GM21390 (cell line): ENCODE data around the gene CAMKK1.

Experiments used
- ATAC-seq: cut with Tn5 transposase; IDR thresholded peaks from one replicate; pipeline ENCODE4 v1.9.1; 2021; ENCODE audit not compliant: unreplicated experiment

CAMKK1 gene

DNA sequence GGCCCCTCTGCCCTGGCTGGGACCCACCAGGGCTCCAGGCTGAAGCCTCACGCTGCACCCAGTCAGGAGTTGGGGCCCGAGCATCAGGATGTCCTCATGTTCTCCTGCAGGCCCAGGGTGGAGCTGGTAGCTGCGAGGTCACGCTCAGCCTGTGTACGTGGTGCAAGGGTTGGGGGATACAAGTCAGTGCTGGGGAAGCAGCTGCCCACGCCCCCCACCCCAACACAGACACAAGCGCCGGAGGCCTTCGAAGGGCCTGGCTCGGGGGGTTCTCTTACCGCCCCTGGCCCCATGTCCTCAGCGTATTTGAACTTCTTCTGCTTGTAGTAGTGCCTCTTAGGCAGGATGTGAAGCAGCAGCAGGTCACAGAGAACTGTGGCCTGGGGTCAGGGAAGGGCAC lies 4.9 kb upstream of the CAMKK1 start:
- ATAC-seq: no peak

DNA sequence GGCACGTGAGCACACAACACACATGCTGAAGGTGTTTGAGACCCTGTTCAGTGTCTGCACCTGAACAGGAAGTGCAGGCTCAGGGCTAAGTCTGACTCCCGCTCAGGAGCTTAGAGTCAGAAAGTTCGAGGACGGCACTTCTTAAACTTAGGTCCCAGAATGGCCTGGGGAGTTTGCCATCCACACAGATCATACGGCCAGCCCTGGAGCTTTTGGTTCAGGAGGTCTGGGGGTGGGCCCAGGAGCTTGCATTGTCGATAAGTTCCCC lies 4.0 kb upstream of the CAMKK1 start:
- no peak for ATAC-seq

DNA sequence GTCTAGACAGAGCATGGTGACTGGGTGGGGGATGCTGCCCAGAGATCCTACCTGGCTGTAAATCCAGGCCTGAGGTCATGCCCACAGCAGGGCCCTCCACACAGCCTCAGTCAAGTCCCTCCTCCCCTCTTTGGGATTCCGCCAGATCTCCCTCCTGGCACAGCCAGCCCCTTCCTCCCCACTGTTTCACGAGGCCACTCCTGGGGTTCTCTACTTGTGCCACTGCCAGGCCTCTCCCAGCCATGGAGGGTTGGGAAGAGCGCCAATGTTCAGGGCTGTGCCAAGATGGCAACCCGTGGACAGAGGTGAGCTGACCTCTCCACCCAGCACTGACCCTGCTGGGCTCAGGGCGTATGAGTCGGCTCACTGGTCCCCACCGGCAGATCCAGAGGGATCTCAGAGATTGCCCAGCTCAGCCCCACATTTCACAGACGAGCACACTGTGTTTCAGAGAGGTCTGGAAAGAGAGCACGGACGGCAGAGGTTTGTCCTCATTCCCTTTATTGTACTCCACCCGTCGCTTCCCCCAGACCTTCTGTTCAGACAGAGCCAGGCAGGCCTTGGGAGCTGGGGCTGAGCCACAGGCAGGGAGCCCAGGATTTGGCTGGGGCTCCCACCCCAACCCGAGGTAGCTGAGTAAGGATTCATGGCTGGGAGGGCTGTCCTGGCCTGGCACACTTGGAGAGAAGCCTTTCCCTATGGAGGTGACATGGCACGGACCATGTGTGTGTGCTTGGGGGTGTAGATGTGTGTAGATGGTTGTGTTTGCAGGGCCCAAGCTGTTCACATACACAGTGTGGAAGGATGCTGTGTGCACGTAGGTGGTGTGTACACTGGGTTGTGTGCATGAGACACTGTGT lies 3.5 kb upstream of the CAMKK1 start:
- ATAC-seq: no peak

DNA sequence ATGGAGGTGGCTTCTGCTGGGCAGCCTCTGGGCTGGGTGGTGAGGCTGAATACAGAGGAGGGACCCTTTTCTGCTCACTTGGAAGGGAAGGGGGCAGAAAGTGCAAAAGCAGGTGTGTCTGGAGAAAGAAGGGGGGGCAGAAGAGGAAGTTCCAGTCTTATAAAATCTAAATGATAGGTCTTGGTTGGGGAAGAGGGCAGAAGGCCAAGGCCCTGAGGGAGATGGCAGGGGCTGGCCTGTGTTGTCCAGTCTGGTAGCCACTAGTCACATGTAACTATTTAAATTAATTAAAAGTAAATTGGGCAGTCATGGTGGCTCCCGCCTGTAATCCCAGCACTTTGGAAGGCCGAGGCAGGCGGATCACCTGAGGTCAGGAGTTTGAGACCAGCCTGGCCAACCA lies 2.5 kb upstream of the CAMKK1 start:
- no peak for ATAC-seq

DNA sequence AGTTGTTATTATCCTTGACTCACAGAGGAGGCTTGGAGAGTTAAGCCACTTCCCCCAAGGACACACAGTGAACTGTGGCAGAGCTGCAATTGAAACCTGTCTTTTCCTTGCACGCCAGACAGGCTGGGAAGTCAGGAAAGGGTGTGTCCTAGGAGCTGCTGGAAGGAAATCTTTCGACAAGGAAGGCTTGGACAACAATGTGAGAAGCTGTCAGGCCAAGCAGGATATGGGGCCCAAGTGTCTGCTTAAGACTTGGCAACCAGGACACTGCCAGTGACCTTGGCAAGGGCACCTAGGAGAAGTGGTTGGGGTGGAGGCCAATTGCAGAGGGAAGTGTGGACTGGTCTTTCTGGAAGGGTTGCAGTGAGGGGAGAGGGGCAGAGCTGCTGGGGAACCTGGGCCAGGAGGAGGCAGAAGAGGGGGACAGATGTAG lies 2.1 kb upstream of the CAMKK1 start:
- no peak for ATAC-seq

DNA sequence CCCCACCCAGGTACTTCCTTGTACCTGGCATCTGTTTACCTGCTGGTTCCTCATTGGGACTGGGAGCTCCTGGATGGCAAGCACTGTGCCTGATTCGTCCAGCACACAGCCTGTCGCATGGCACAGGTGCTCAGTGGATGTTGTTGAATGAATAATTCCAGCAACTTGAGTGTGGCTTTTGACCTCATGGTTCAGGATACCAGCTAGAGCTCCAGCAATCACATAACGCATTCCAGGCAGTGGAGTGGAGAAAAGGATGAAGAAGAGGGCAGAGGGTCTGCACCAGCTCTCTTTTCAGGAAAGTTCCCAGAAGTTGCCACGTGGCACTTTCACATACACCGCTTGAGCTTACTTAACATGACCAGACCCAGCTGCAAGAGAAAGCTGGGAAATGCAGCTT lies 1.3 kb upstream of the CAMKK1 start:
- no peak for ATAC-seq

DNA sequence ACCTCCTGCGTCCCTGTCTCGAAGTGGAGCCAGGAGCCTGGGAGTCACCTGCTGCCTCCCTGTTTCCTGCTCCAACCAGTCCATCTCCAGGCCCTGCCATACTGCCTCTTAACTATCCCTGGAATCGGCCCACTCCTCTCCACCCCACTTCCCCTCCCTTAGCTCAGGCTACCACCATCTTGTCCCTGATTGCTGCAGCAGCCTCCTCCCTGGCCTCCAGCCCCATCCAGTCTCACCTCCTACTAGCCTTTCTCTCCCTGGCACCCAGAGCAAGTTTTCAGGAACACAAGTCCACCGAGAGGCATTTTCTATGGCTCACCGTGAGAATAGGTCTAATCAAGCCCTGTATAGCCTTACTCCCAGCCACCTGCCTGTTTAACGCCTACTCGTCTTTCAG lies 865 bp upstream of the CAMKK1 start:
- ATAC-seq: no peak

DNA sequence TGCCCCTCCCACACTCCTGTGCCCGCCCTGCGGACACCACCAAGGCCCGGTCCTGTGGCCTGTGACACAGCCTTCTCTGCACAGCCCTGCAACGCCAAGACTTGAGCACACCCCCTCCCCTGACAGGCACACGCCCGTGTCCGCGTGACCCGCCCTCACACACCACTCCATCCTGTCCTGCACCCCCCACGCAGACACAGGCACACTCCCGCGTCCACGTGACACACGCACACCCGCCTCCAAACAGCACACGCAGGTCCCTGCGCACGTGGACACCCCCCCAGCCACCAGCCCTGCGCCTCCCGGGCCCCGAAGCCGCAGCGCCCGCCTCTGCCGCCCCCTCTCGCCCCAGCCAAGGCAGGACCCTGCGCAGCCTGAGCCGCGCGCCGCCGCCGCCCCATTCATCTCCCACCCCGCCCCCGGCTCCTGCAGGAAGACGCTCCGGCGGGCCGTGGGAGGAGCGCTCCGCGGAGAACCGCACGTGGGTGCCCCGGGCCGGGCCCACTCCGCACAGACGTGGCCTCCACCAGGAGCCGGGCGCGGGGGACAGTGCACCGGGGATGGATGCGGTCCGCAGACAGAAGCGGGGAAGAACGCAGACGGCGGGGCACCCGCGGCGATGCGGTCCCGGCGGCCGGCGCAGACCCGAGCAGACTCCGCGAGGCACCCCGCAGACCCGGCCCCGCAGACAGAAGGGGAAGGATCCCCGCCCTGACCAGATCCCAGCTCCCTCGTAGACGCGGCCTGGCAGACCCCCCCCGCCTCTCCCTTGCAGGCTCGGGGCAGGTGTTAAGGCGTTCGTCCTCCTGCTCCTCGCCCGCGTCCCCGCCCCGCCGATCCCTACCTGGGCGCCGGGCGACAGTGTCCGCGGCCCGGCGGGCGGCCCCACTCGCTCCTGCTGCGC lies 506 bp downstream of the CAMKK1 start:
- no peak for ATAC-seq

DNA sequence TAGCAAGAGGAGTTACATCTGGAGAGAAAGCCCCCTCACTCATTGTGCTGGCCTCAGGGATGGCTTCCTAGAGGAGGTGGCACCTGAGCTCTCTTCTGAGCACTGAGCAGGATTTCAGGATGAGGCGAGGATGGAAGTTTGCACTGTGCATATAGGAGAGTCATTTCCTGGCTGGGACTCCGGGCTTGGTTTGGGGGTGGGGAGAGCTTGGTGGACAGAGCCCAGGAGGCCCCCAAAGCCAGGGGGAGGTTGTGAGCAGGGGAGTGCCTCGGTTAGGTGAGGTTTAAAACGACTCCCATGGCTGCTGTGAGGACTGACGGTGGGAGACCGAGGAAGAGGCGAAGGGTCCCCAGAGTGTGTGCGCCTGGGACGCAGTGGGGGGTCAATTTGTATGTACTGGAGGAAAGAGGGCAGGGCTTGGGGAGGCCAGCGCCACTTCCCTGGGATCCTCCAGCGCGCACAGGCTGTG lies 1.2 kb downstream of the CAMKK1 start:
- ATAC-seq: no peak

DNA sequence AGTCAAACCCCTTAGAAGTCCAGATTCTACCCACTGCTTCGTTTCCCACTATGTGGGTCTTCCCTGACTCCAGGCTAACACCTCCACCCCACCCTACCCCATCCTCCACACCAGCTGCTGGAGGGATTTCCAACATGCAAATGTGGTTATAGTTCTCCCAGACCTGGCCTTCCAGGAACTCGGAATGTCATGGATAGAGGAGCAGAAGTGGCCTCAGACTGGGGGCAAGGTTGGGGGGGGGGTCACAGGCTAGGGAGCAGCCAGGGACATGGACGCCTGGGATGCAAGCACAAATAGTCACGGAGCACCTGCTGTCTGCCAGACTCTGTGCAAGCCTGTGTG lies 2.0 kb downstream of the CAMKK1 start:
- ATAC-seq: no peak

DNA sequence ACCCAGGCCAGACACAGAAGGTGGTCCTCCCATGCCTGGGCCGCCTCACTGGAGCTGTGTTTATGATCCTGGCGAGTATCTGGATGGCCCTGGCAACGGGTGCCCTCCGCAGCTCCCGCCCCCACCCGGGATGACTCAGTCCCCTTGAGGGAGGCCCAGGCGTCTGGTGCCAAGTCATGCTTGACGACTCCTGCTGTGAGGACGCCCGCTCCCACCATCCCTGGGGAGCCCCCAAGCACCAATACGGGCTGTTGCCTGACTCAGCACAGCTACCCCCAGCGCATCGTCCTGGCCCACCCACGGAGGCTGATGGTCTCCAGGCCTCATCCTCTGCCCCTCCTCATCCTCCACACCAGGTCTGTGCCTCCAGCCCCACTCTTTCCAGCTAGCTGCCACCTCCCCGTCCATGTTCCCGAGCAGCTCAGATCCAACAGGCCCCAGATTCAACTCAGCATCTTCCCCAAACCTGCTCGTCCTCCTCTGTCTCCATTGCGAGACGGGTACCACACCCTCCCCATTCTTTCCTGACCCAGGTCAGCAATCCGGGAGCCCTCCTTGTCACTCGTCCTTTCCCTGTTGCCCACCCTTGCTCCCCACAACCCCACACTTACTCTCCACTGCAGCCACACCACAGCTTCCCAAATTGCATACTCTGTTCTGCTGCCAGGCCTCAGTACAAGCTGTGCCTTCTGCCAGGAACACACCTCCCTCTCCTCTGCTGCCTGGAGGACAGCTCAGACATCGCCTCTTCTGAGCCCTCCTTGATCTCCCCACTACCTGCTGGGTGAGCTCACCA lies 2.6 kb downstream of the CAMKK1 start:
- no peak for ATAC-seq

DNA sequence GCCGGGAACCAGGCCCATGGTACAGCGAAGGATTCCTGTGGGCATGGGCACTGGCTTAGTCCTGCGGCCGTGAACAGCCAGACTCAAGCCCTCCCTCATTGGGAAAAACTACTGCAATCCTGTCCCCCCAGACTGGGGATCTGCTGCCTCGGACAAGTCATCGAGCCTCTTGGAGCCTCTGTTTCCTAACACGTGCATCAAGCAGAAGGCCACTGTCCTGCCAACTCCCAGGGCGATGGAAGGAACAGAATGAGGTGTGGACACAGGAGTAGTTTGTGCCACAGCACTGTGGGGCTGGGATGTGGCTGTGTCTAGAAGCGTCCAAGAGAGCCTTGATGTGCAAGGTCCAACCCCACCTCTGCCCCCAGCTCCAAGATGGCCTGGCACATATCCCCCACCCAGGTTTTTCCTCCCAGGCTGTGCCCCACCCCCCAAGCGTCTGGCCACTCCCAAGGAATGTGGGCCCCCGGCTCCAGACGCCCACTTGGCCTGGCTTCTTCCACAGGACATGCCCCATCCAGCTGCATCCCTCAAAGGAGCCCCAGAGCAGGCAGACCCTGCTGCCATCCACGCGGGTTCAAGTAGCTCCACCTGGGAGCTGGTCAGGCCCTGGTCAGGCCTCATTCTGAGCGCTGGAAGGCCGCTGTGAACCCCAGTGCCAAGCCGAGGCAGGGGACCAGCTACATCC lies 3.4 kb downstream of the CAMKK1 start:
- no peak for ATAC-seq

DNA sequence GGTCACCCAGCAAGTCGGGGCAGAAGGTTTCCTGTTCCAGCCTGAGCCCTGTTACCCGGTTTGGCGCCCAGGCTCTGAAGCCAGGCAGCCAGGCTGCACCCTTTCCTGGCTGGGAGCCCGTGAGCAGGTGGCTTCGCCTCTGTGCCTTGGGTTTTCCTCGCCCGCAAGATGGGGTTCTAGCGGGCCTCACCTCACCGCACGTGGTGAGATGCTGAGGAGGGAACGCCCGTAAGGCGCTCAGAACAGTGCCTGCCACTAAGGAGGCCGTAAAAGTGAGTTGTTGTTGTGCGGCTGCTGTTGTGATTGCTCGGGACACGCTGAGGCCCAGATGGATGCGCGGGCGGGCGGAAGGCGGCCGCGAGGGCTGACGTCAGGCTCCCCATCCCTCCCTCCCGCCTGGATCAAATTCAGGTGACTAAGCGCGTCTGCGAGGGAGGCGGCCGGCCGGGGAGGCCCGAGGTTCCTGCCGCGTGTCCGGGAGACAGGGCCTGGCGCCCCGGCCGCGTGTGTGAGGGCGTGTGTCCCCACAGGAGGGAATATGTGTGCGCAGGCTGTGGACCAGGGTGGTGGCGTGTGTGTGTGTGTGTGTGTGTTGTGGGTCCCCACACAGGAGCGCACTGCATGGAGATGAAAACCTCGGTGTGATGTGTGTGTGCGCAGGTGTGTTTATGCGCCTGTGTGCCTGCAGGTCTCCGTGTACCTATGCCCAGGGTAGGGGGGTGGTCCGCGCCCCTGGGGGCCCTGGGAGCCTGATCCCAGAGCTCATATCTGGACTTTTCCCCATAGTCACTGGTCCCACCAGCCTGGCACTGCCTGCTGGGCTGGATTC lies 4.3 kb downstream of the CAMKK1 start:
- ATAC-seq: no peak

DNA sequence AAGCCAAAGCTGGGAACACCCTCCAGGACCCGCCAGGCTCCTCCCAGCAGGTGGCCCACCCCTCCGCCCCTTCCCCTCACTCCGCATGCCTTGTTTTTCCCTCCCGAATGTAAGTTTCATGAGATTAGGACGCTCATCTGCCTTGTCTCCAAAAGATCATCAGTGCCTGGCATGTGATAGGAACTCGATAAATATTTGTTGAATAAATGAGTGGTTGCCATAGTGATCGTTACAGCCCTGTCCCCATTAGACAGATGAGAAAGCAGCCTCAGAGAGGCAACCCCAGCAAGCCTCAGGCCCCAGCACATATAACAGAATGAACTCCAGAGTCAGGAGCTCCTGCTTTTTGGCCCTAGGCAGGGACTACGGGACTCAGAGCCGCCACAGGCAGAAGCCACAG lies 5.0 kb downstream of the CAMKK1 start:
- ATAC-seq: no peak

DNA sequence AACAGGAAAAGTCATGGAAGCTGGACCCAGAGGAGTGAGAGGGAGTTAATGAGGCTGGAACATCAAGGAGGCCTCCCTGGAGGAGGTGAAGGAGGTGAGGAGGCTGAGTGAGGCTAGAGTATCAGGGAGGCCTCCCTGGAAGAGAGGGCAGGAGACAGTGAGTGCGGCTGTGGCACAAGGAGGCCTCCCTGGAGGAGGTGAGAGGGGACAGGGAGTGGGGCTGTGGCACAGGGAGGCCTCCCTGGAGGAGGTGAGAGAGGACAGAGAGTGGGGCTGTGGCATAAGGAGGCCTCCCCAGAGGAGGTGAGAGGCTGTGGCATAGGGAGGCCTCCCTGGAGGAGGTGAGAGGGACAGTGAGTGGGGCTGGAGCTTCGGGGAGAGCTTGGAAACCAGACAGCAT lies 5.5 kb downstream of the CAMKK1 start:
- no peak for ATAC-seq

DNA sequence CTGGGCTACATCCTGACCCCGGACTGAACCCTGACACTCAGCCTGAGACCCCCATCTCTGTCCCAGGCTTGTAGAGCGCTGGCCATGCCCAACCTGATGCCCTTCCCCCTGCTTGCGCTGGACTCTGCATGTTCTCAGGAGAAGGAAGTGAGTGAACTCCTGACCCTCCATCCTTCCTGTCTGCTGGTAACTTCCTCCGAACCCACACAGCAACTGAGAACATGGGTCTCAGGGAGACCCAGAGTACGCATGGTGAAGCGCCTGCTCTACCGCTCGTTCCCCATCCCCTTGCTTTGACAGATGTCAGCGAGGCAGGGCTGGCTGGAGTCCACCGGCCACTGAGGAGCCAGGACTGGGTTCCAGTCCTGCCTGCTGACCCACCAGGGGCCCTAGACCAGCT lies 6.1 kb downstream of the CAMKK1 start:
- no peak for ATAC-seq

DNA sequence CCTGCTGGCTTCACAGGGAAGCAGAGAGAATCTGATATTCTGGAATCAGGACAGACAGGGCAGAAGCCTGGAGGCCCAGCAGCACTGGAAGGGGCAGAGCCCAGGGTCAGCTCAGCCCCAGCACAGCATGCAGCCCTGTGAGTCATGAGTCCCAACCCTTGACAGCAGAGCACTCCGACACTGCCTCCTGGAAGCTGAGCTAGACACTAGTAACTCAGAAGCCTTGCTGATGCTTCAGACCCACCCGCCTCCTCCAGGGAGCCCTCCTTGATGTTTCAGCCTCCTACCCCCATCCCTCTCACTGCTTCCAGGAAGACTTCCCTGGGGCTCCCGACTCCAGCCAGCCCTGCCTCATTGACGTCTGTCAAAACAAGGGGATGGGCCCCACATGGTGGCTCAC lies 6.9 kb downstream of the CAMKK1 start:
- no peak for ATAC-seq

DNA sequence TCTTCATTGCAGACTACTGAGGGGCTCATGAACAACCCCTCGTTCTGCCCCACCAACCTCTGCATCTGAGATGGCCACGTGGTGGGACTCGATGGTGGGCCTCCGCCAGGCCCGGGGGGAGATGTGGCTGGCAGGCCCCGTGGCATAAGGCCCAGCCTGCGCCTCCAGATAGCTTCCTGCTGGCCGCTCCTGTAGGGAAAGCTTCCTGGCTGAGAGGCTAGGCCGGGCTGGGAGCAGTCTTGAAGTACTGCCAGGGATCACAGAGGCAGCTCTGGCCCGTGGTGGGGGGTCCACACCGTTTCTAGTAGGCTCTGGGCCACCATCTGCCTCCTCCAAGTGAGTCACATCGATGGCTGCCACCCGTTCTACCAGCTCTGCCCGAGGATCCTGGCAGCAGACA lies 7.6 kb downstream of the CAMKK1 start:
- no peak for ATAC-seq

DNA sequence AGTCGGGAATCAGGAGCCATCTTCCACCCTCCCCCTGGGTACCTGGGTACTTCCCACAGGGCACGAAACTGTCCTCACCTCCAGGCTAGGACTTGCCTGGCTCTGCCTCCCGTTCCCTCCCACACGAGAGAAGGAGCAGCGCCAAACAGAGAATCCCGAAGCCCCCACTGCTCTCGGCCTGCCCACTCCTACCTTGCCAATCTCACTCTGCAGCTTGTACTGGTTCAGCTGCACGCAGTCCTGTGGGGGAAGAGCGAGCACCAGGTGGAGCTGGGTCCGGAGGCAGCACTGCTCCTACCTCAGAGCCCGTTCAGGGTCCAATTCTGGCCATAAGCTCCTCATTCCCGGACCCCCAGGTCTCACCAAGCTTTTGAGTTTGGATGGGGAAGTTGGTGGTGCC lies 8.7 kb downstream of the CAMKK1 start:
- no peak for ATAC-seq

DNA sequence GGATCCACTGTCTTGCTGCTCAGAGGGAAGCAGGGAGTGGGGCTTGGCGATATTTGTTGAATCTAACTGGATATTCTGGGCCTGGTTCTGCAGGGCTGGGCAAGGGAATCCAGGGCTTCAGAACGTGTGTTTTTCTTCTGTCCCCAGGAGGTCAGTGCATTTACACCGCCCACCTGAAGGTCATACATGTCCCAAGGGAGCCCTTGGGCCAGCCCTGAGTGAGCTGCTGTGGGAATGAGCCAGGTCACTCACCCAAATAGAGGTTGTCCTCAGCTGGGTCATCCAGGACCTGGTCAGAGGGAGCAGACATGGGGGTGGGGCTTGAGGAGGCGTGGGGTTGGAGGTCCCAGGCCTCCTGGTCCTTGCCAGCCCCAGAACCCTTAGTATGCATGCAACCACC lies 10.6 kb downstream of the CAMKK1 start:
- no peak for ATAC-seq
